Activated naive CD8-positive, alpha-beta T cell treated with anti-CD3 and anti-CD28 coated beads, Interleukin-2, amount 10 ng/mL, durations not matched to agents 7 days and 5 days (primary cell): ENCODE results near the gene PNPLA6. TPM values are rescaled to one million over a fixed set of nuclear protein-coding genes. Genes with fewer than 3 reads are reported as not detected.

Source experiments
- ATAC-seq: fragments of 150-1000 bp; cut with Tn5 transposase; one replicate; pipeline ENCODE4 v1.10.0; 2021; ENCODE audit warnings: low read depth, moderate library complexity
- POLR2A ChIA-PET: fragments of 350-600 bp; sonication (Branson Sonifier 250); formaldehyde crosslinking; loops from one replicate; lab custom pipeline; 2021; ENCODE audit warnings: antibody characterized with exemption; lab: Charles Lee
- DNase-seq: peaks from one replicate; pipeline ENCODE4 v3.0.0; 2021
- H3K27ac Mint-ChIP-seq: one replicate; pipeline ENCODE4 v1.8.0; 2022; ENCODE audit warnings: mild to moderate bottlenecking, mixed read lengths
- H3K27me3 Mint-ChIP-seq: one replicate; pipeline ENCODE4 v1.8.0; 2022; ENCODE audit warnings: mild to moderate bottlenecking, moderate library complexity, mixed read lengths
- H3K36me3 Mint-ChIP-seq: one replicate; pipeline ENCODE4 v1.8.0; 2021; ENCODE audit warnings: mild to moderate bottlenecking, mixed read lengths
- H3K4me1 Mint-ChIP-seq: one replicate; pipeline ENCODE4 v1.8.0; 2021; ENCODE audit warnings: mixed read lengths
- H3K4me3 Mint-ChIP-seq: one replicate; pipeline ENCODE4 v1.8.0; 2022; ENCODE audit warnings: mild to moderate bottlenecking, moderate library complexity, mixed read lengths
- H3K9me3 Mint-ChIP-seq: one replicate; pipeline ENCODE4 v1.8.0; 2021; ENCODE audit warnings: mixed read lengths
- total RNA-seq, 2 experiments: library from RNA; stranded (reverse); gene quantifications; one replicate each; pipeline ENCODE4 v1.2.3, GENCODE V29; 2021

The PNPLA6 gene
- total RNA-seq, 2 experiments from 2014 or later: 152 to 155 TPM

- Mint-ChIP-seq H3K4me1 (peaks cover 3% of the 10 kb centered on the region), H3K36me3 (no peaks in the 10 kb centered on the region), H3K4me3 (no peak overlapping the region), H3K27ac (no peak overlapping the region), H3K27me3 (peaks cover 3% of the 10 kb centered on the region), H3K9me3 (no peaks in the 10 kb centered on the region)
- no peak for DNase-seq
- ATAC-seq: no peak
- POLR2A ChIA-PET: no interaction called here
These were observed 70.8 kb downstream of the PNPLA6 start for GRCh38 chr19:7606289-7606688.

DNA sequence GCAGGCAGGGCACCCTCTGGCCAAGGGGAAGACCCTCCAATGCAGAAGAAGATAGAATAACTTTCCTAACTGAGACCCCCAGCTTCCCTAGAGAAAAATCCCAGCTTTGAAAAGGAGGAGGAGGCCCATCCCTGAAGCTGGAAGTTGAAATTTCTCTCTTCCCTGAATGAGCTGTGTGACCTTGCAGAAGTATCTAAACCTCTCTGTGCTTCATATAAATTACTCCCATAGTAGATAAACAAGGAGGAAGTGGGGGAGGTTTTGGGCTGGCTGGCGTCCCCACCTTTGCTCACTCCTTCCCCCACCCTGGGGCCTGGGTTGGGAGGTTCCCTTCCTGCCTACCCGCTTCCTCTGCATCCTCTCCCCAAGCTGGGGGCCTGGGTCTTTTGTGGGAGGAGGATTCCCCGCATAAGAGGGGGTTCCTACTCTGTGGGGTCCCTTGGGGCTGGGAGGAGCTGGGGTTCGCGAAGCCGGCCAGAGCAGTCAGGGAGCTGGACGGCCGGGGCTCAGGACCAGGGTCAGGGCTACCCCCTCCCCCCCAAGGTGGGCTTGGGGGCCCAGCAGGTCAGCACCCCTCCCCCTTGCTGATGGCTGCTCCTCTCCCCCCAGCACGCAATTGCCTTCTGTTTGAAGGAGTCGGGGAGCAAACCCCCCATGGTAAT, 71.8 kb downstream of the PNPLA6 start:
- Mint-ChIP-seq H3K36me3 (no peaks in the 10 kb centered on the region), H3K27me3 (peaks cover 1% of the 10 kb centered on the region), H3K4me3 (no peak overlapping the region), H3K27ac (no peak overlapping the region), H3K4me1 (peaks cover 2% of the 10 kb centered on the region), H3K9me3 (no peaks in the 10 kb centered on the region)
- ATAC-seq (no peak), DNase-seq (no peak)
- POLR2A ChIA-PET: no interaction called here

DNA sequence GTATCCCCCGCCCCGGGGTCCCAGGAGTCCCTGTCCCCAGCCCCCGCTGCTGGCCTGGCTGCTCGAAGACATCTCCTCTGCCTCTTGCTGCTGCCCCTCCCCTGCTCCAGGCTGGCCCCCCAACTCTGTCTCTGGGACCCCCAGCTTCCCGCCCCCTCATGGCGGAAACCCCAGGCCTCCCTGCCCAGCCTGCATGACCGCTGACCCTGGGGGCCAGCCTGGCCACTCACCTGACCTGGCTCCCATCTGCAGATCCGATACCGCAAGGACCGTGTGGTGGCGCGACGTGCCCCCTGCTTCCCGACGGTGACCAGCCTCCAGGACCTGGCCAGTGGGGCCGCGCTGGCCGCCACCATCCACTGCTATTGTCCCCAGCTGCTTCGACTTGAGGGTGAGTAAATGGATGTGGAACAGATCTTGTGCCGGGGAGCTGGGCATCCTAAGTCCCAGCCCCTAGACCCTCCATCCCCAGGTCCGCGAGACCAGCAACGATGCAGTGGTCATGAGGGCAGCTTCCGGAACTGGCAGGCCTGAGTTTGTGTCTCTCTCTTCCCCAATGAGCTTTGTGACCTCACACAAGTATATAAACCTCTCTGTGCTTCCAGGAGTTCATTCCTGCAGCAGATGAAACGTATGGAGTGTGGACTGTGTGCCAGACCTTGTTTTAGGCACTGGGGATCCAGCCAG, 72.5 kb downstream of the PNPLA6 start:
- no peak overlapping the region for H3K4me3 Mint-ChIP-seq
- ATAC-seq: no peak
- peaks cover 2% of the 10 kb centered on the region for H3K4me1 Mint-ChIP-seq
- POLR2A ChIA-PET: no interaction called here
- H3K36me3 Mint-ChIP-seq: no peaks in the 10 kb centered on the region
- H3K27ac Mint-ChIP-seq: no peak overlapping the region
- H3K27me3 Mint-ChIP-seq: no peaks in the 10 kb centered on the region
- H3K9me3 Mint-ChIP-seq: no peaks in the 10 kb centered on the region
- DNase-seq: no peak

GRCh38 chr19:7610491-7611240, 75.1 kb downstream of the PNPLA6 start:
- ATAC-seq: no peak
- POLR2A ChIA-PET: no interaction called here
- no peak for DNase-seq
- H3K27me3 Mint-ChIP-seq: no peaks in the 10 kb centered on the region
- no peak overlapping the region for H3K27ac Mint-ChIP-seq
- no peak overlapping the region for H3K4me3 Mint-ChIP-seq
- H3K9me3 Mint-ChIP-seq: no peaks in the 10 kb centered on the region
- H3K4me1 Mint-ChIP-seq: no peaks in the 10 kb centered on the region
- H3K36me3 Mint-ChIP-seq: no peaks in the 10 kb centered on the region

Other genes starting within 250 kb of the PNPLA6 start
- under 1 TPM; 0.65 to 0.89 TPM for gene INSR, start 241.3 kb upstream of the PNPLA6 start, total RNA-seq
- 10 to 100 TPM; 48.9 to 51.3 TPM for gene ARHGEF18, start 186.8 kb upstream of the PNPLA6 start, total RNA-seq
- gene PEX11G, start 46.7 kb upstream of the PNPLA6 start, total RNA-seq: 1 to 10 TPM; 1.0 to 1.3 TPM
- 10 to 100 TPM; 12.6 to 13.1 TPM for gene ZNF358, start 19.6 kb upstream of the PNPLA6 start, total RNA-seq
- 10 to 100 TPM; 17.5 to 18.2 TPM for gene MCOLN1, start 13.1 kb upstream of the PNPLA6 start, total RNA-seq
- under 1 TPM; 0.40 to 0.50 TPM for gene CAMSAP3, start 60.1 kb downstream of the PNPLA6 start, total RNA-seq
- gene XAB2, start 93.8 kb downstream of the PNPLA6 start, total RNA-seq: 10 to 100 TPM; 53.5 to 58.1 TPM
- gene PET100, start 94.1 kb downstream of the PNPLA6 start, total RNA-seq: 100 to 1,000 TPM; 134 to 158 TPM
- 1 to 10 TPM; 2.6 to 4.8 TPM for gene PCP2, start 98.0 kb downstream of the PNPLA6 start, total RNA-seq
- 100 to 1,000 TPM; 170 to 189 TPM for gene STXBP2, start 101.4 kb downstream of the PNPLA6 start, total RNA-seq
- 1 to 10 TPM; 4.4 to 4.8 TPM for gene RETN, start 133.3 kb downstream of the PNPLA6 start, total RNA-seq
- gene MCEMP1, start 141.4 kb downstream of the PNPLA6 start, total RNA-seq: not detected
- gene TRAPPC5, start 145.1 kb downstream of the PNPLA6 start, total RNA-seq: 10 to 100 TPM; 74.4 to 79.8 TPM
- under 1 TPM; 0.19 to 0.26 TPM for gene FCER2, start 166.4 kb downstream of the PNPLA6 start, total RNA-seq
- not detected for gene CLEC4G, start 196.4 kb downstream of the PNPLA6 start, total RNA-seq
- under 1 TPM; 0.19 to 0.62 TPM for gene CD209, start 211.8 kb downstream of the PNPLA6 start, total RNA-seq
- not detected for gene CLEC4M, start 227.5 kb downstream of the PNPLA6 start, total RNA-seq